HPDE6-E6E7 (cell line): ENCODE data around the gene C14orf93.
"Not testable (repeated sequence)": the region's sequence is repeated elsewhere in the genome, so short reads cannot be mapped to it uniquely, and the experiment has no call there.

Source experiments
- DNase-seq: peaks from one replicate; pipeline ENCODE4 v3.0.0; 2011; ENCODE audit warnings: missing footprints; ENCODE audit errors: extremely low spot score

C14orf93 gene

GRCh38 chr14:22973217-22974032, 36.5 kb downstream of the C14orf93 start:
- no peak for DNase-seq

GRCh38 chr14:22972313-22972930, 37.5 kb downstream of the C14orf93 start:
- no peak for DNase-seq

- DNase-seq: no peak
Observed at GRCh38 chr14:22971152-22971551, 38.8 kb downstream of the C14orf93 start.

- DNase-seq: no peak
Observed at GRCh38 chr14:22966783-22967269, 43.1 kb downstream of the C14orf93 start.

- not testable (repeated sequence) for DNase-seq
Observed at GRCh38 chr14:22965916-22966782, 43.8 kb downstream of the C14orf93 start.

GRCh38 chr14:22962061-22962676, 47.8 kb downstream of the C14orf93 start:
- DNase-seq: no peak

GRCh38 chr14:22955702-22956569, 54.0 kb downstream of the C14orf93 start:
- DNase-seq: no peak

- DNase-seq: no peak
Observed at GRCh38 chr14:22952418-22952817, 57.5 kb downstream of the C14orf93 start.

GRCh38 chr14:22951795-22952194, 58.1 kb downstream of the C14orf93 start:
- DNase-seq: not testable (repeated sequence)

- no peak for DNase-seq
Observed at GRCh38 chr14:22945642-22946041, 64.3 kb downstream of the C14orf93 start.

- DNase-seq: no peak
Observed at GRCh38 chr14:22939684-22940083, 70.3 kb downstream of the C14orf93 start.
